GM23338 (cell line): ENCODE results near the gene RNF167. TPM values are rescaled to one million over a fixed set of nuclear protein-coding genes. Genes with fewer than 3 reads are reported as not detected.

Source experiments
- ATAC-seq: fragments of 200-7000 bp; cut with Tn5 transposase; 3 replicates; pipeline ENCODE4 v1.9.1; 2020
- DNase-seq: peaks from one replicate; pipeline ENCODE4 v3.0.0-alpha.2; 2015; ENCODE audit warnings: low spot score
- H2AFZ ChIP-seq: fragments of 200-600 bp; sonication (generic); 2 replicates; pipeline ENCODE4 v1.8.0; 2016; ENCODE audit warnings: antibody characterized with exemption, mild to moderate bottlenecking, moderate library complexity
- H3F3A ChIP-seq: fragments of 200-600 bp; sonication (generic); replicated peaks from 2 replicates; pipeline ENCODE4 v1.8.0; 2017; ENCODE audit warnings: antibody characterized with exemption, mixed run types, low read depth
- H3K27ac ChIP-seq: fragments of 200-600 bp; sonication (generic); 2 replicates; pipeline ENCODE4 v1.6.1; 2016; ENCODE audit warnings: low read depth
- H3K27me3 ChIP-seq: fragments of 200-600 bp; sonication (generic); 2 replicates; pipeline ENCODE4 v1.8.0; 2016; ENCODE audit warnings: mild to moderate bottlenecking, mixed run types, moderate library complexity; ENCODE audit not compliant: insufficient read depth
- H3K36me3 ChIP-seq: fragments of 200-600 bp; sonication (generic); 2 replicates; pipeline ENCODE4 v1.8.0; 2016; ENCODE audit warnings: mild to moderate bottlenecking; ENCODE audit not compliant: insufficient read depth
- H3K4me1 ChIP-seq: fragments of 200-600 bp; sonication (generic); 2 replicates; pipeline ENCODE4 v1.8.0; 2016; ENCODE audit warnings: mild to moderate bottlenecking, moderate library complexity; ENCODE audit not compliant: insufficient read depth
- H3K4me2 ChIP-seq: fragments of 200-600 bp; sonication (generic); 2 replicates; pipeline ENCODE4 v1.7.1; 2017; ENCODE audit warnings: mixed run types
- H3K4me3 ChIP-seq: fragments of 200-600 bp; sonication (generic); 2 replicates; pipeline ENCODE4 v1.6.1; 2016; ENCODE audit warnings: mixed run types
- H3K79me2 ChIP-seq: fragments of 200-600 bp; sonication (generic); replicated peaks from 2 replicates; pipeline ENCODE4 v1.8.0; 2017; ENCODE audit warnings: mild to moderate bottlenecking; ENCODE audit not compliant: insufficient read depth
- H3K9me2 ChIP-seq: fragments of 200-600 bp; sonication (generic); 2 replicates; pipeline ENCODE4 v1.8.0; 2017; ENCODE audit not compliant: insufficient read depth
- H4K20me1 ChIP-seq: fragments of 200-600 bp; sonication (generic); replicated peaks from 2 replicates; pipeline ENCODE4 v1.8.0; 2017; ENCODE audit warnings: mild to moderate bottlenecking; ENCODE audit not compliant: insufficient read depth
- H3K27ac Mint-ChIP-seq: 2 replicates; pipeline ENCODE4 v1.8.0; 2020; ENCODE audit warnings: inconsistent platforms, mild to moderate bottlenecking, moderate library complexity, mixed read lengths
- H3K27me3 Mint-ChIP-seq: 3 replicates; pipeline ENCODE4 v1.8.0; 2022; ENCODE audit warnings: low read depth, mild to moderate bottlenecking, moderate library complexity, mixed read lengths, inconsistent platforms; ENCODE audit not compliant: insufficient read depth, poor library complexity
- H3K36me3 Mint-ChIP-seq: 3 replicates; pipeline ENCODE4 v1.8.0; 2021; ENCODE audit warnings: low read depth, mild to moderate bottlenecking, inconsistent platforms, moderate library complexity, mixed read lengths
- H3K4me1 Mint-ChIP-seq: 3 replicates; pipeline ENCODE4 v1.8.0; 2020; ENCODE audit warnings: mild to moderate bottlenecking, inconsistent platforms, mixed read lengths
- H3K4me3 Mint-ChIP-seq: 3 replicates; pipeline ENCODE4 v1.8.0; 2021; ENCODE audit warnings: moderate library complexity, mild to moderate bottlenecking, inconsistent platforms, mixed read lengths
- H3K9me3 Mint-ChIP-seq: 3 replicates; pipeline ENCODE4 v1.8.0; 2020; ENCODE audit warnings: moderate library complexity, mild to moderate bottlenecking, inconsistent platforms, mixed read lengths
- EZH2 ChIP-seq: fragments of 200-600 bp; sonication (generic); IDR thresholded peaks from one replicate; pipeline ENCODE4 v1.8.0; 2017; ENCODE audit warnings: antibody characterized with exemption, mild to moderate bottlenecking, low read depth; ENCODE audit not compliant: unreplicated experiment
- EZH2phosphoT487 ChIP-seq: fragments of 200-600 bp; sonication (generic); IDR thresholded peaks from one replicate; pipeline ENCODE4 v1.8.1; 2018; ENCODE audit warnings: antibody characterized with exemption; ENCODE audit not compliant: unreplicated experiment
- NANOG ChIP-seq: IDR thresholded peaks from 2 replicates; pipeline ENCODE4 v1.6.1; 2016; ENCODE audit warnings: antibody characterized with exemption, borderline replicate concordance
- POLR2AphosphoS5 ChIP-seq: IDR thresholded peaks from 2 replicates; pipeline ENCODE4 v1.6.1; 2016; ENCODE audit warnings: antibody characterized with exemption, low read depth
- STAT1 ChIP-seq: IDR thresholded peaks from one replicate; pipeline ENCODE4 v1.6.1; 2016; ENCODE audit warnings: antibody characterized with exemption; ENCODE audit not compliant: unreplicated experiment
- ZNF114 ChIP-seq: fragments of 250-450 bp; sonication (Bioruptor Pico); IDR thresholded peaks from 2 replicates; pipeline ENCODE4 v1.5.0; 2020; ENCODE audit warnings: mild to moderate bottlenecking, moderate library complexity
- ZNF331 ChIP-seq: fragments of 250-450 bp; sonication (Bioruptor Pico); IDR thresholded peaks from 2 replicates; pipeline ENCODE4 v1.5.0; 2020; ENCODE audit warnings: low read depth, mild to moderate bottlenecking, moderate library complexity
- polyA plus RNA-seq: library from polyadenylated mRNA; unstranded; fragments of >200 nt; fragmentation: Nextera tagmentation; extraction: Ambion mirVana; gene quantifications from 2 replicates; pipeline ENCODE4 v1.2.1, GENCODE V29; 2016
- total RNA-seq: library from RNA; depleted of rRNA; stranded (reverse); fragments of >200 nt; shearing (Covaris generic); gene quantifications from 2 replicates; pipeline ENCODE4 v1.2.3, GENCODE V29; 2014
- TF ChIP-seq, protein P1 (sequence below): IDR thresholded peaks from one replicate; pipeline ENCODE4 v1.6.1; 2018; ENCODE audit warnings: antibody characterized with exemption; ENCODE audit not compliant: unreplicated experiment
- TF ChIP-seq, protein P2 (sequence below): fragments of 250-450 bp; sonication (Bioruptor Pico); IDR thresholded peaks from 2 replicates; pipeline ENCODE4 v1.5.0; 2020; ENCODE audit warnings: mild to moderate bottlenecking, moderate library complexity
- TF ChIP-seq, protein P3 (sequence below), 2 experiments: fragments of 200-600 bp in 1 of 2; sonication (generic) in 1 of 2; conservative IDR thresholded peaks; 2 replicates each; pipeline versions ENCODE4 v1.5.1 to v1.6.1; 2016 to 2017; ENCODE audit warnings: antibody characterized with exemption in 2 of 2, low read depth in 2 of 2, mild to moderate bottlenecking in 2 of 2, moderate library complexity in 1 of 2
- TF ChIP-seq, protein P4 (sequence below): IDR thresholded peaks from 2 replicates; pipeline ENCODE4 v1.6.1; 2016; ENCODE audit warnings: antibody characterized with exemption

Gene RNF167
- total and polyA plus RNA-seq, 2 experiments from 2014 or later, result 61.2 to 84.4 TPM

GRCh38 chr17:4955091-4955490, 15.0 kb downstream of the RNF167 start:
- no peak for DNase-seq
- Histone ChIP-seq H3K4me3 (no peak overlapping the region), H3K27ac (no peak overlapping the region), H2AFZ (no peak overlapping the region), H3K9me2 (no peaks in the 10 kb centered on the region), H4K20me1 (no peaks in the 10 kb centered on the region; the same call in none of the 2 replicates), H3K36me3 (no peaks in the 10 kb centered on the region), H3K4me1 (peaks cover 23% of the 10 kb centered on the region), H3K79me2 (no peaks in the 10 kb centered on the region), H3K4me2 (no peak overlapping the region), H3F3A (no peaks in the 10 kb centered on the region; the same call in 1 of the 2 replicates), H3K27me3 (no peaks in the 10 kb centered on the region)
- peaks cover 35% of the 10 kb centered on the region for H3K4me1 Mint-ChIP-seq
- no peak for ATAC-seq
- H3K27ac Mint-ChIP-seq, result no peak overlapping the region
- TF ChIP-seq ZNF114 (CRISPR knock-in tag) (no peak), POLR2AphosphoS5 (no peak), STAT1 (no peak), EZH2 (no peak), EZH2phosphoT487 (no peak), ZNF331 (no peak), NANOG (no peak)
- TF ChIP-seq, protein P1, sequence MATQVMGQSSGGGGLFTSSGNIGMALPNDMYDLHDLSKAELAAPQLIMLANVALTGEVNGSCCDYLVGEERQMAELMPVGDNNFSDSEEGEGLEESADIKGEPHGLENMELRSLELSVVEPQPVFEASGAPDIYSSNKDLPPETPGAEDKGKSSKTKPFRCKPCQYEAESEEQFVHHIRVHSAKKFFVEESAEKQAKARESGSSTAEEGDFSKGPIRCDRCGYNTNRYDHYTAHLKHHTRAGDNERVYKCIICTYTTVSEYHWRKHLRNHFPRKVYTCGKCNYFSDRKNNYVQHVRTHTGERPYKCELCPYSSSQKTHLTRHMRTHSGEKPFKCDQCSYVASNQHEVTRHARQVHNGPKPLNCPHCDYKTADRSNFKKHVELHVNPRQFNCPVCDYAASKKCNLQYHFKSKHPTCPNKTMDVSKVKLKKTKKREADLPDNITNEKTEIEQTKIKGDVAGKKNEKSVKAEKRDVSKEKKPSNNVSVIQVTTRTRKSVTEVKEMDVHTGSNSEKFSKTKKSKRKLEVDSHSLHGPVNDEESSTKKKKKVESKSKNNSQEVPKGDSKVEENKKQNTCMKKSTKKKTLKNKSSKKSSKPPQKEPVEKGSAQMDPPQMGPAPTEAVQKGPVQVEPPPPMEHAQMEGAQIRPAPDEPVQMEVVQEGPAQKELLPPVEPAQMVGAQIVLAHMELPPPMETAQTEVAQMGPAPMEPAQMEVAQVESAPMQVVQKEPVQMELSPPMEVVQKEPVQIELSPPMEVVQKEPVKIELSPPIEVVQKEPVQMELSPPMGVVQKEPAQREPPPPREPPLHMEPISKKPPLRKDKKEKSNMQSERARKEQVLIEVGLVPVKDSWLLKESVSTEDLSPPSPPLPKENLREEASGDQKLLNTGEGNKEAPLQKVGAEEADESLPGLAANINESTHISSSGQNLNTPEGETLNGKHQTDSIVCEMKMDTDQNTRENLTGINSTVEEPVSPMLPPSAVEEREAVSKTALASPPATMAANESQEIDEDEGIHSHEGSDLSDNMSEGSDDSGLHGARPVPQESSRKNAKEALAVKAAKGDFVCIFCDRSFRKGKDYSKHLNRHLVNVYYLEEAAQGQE, result no peak
- TF ChIP-seq, protein P2, sequence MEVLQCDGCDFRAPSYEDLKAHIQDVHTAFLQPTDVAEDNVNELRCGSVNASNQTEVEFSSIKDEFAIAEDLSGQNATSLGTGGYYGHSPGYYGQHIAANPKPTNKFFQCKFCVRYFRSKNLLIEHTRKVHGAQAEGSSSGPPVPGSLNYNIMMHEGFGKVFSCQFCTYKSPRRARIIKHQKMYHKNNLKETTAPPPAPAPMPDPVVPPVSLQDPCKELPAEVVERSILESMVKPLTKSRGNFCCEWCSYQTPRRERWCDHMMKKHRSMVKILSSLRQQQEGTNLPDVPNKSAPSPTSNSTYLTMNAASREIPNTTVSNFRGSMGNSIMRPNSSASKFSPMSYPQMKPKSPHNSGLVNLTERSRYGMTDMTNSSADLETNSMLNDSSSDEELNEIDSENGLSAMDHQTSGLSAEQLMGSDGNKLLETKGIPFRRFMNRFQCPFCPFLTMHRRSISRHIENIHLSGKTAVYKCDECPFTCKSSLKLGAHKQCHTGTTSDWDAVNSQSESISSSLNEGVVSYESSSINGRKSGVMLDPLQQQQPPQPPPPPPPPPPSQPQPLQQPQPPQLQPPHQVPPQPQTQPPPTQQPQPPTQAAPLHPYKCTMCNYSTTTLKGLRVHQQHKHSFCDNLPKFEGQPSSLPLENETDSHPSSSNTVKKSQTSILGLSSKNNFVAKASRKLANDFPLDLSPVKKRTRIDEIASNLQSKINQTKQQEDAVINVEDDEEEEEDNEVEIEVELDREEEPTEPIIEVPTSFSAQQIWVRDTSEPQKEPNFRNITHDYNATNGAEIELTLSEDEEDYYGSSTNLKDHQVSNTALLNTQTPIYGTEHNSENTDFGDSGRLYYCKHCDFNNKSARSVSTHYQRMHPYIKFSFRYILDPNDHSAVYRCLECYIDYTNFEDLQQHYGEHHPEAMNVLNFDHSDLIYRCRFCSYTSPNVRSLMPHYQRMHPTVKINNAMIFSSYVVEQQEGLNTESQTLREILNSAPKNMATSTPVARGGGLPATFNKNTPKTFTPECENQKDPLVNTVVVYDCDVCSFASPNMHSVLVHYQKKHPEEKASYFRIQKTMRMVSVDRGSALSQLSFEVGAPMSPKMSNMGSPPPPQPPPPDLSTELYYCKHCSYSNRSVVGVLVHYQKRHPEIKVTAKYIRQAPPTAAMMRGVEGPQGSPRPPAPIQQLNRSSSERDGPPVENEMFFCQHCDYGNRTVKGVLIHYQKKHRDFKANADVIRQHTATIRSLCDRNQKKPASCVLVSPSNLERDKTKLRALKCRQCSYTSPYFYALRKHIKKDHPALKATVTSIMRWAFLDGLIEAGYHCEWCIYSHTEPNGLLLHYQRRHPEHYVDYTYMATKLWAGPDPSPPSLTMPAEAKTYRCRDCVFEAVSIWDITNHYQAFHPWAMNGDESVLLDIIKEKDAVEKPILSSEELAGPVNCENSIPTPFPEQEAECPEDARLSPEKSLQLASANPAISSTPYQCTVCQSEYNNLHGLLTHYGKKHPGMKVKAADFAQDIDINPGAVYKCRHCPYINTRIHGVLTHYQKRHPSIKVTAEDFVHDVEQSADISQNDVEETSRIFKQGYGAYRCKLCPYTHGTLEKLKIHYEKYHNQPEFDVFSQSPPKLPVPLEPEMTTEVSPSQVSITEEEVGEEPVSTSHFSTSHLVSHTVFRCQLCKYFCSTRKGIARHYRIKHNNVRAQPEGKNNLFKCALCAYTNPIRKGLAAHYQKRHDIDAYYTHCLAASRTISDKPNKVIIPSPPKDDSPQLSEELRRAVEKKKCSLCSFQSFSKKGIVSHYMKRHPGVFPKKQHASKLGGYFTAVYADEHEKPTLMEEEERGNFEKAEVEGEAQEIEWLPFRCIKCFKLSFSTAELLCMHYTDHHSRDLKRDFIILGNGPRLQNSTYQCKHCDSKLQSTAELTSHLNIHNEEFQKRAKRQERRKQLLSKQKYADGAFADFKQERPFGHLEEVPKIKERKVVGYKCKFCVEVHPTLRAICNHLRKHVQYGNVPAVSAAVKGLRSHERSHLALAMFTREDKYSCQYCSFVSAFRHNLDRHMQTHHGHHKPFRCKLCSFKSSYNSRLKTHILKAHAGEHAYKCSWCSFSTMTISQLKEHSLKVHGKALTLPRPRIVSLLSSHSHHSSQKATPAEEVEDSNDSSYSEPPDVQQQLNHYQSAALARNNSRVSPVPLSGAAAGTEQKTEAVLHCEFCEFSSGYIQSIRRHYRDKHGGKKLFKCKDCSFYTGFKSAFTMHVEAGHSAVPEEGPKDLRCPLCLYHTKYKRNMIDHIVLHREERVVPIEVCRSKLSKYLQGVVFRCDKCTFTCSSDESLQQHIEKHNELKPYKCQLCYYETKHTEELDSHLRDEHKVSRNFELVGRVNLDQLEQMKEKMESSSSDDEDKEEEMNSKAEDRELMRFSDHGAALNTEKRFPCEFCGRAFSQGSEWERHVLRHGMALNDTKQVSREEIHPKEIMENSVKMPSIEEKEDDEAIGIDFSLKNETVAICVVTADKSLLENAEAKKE (CRISPR knock-in tag), result no peak
- TF ChIP-seq, protein P3, sequence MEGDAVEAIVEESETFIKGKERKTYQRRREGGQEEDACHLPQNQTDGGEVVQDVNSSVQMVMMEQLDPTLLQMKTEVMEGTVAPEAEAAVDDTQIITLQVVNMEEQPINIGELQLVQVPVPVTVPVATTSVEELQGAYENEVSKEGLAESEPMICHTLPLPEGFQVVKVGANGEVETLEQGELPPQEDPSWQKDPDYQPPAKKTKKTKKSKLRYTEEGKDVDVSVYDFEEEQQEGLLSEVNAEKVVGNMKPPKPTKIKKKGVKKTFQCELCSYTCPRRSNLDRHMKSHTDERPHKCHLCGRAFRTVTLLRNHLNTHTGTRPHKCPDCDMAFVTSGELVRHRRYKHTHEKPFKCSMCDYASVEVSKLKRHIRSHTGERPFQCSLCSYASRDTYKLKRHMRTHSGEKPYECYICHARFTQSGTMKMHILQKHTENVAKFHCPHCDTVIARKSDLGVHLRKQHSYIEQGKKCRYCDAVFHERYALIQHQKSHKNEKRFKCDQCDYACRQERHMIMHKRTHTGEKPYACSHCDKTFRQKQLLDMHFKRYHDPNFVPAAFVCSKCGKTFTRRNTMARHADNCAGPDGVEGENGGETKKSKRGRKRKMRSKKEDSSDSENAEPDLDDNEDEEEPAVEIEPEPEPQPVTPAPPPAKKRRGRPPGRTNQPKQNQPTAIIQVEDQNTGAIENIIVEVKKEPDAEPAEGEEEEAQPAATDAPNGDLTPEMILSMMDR (conservative IDR thresholded peaks at IDR 0.05; ENCODE audit: low read depth in 2 of 2), result no peak
- TF ChIP-seq, protein P4, sequence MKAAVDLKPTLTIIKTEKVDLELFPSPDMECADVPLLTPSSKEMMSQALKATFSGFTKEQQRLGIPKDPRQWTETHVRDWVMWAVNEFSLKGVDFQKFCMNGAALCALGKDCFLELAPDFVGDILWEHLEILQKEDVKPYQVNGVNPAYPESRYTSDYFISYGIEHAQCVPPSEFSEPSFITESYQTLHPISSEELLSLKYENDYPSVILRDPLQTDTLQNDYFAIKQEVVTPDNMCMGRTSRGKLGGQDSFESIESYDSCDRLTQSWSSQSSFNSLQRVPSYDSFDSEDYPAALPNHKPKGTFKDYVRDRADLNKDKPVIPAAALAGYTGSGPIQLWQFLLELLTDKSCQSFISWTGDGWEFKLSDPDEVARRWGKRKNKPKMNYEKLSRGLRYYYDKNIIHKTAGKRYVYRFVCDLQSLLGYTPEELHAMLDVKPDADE, result no peak
- H3K4me3 Mint-ChIP-seq, result no peak overlapping the region
- peaks cover 4% of the 10 kb centered on the region; the same call in 2 of the 3 replicates for H3K9me3 Mint-ChIP-seq
- H3K27me3 Mint-ChIP-seq, result peaks cover 18% of the 10 kb centered on the region
- H3K36me3 Mint-ChIP-seq, result peaks cover 25% of the 10 kb centered on the region
